HepG2 (cell line): ENCODE measurements around the gene JAGN1. TPM values are rescaled to one million over a fixed set of nuclear protein-coding genes. Genes with fewer than 3 reads are reported as not detected.

Experiments used
- ARNT ChIP-seq: fragments of 450-650 bp; IDR thresholded peaks from 2 replicates; pipeline ENCODE4 v1.6.1; 2017
- DRAP1 ChIP-seq: IDR thresholded peaks from 2 replicates; pipeline ENCODE4 v1.6.1; 2016; ENCODE audit warnings: missing genetic modification reagents, missing compliant biosample characterization
- DZIP1 ChIP-seq: sonication (generic); formaldehyde crosslinking; IDR thresholded peaks from 2 replicates; pipeline ENCODE4 v1.5.0; 2020; ENCODE audit warnings: mild to moderate bottlenecking, missing genetic modification reagents
- HDAC6 ChIP-seq: fragments of 200-600 bp; sonication (generic); IDR thresholded peaks from 2 replicates; pipeline ENCODE4 v1.7.0; 2017; ENCODE audit warnings: mild to moderate bottlenecking, antibody characterized with exemption, low read length, low read depth
- MAF1 ChIP-seq: sonication (generic); formaldehyde crosslinking; IDR thresholded peaks from 2 replicates; pipeline ENCODE4 v1.5.0; 2020; ENCODE audit warnings: missing genetic modification reagents, borderline replicate concordance
- NBN ChIP-seq: fragments of 450-650 bp; conservative IDR thresholded peaks from 2 replicates; pipeline ENCODE4 v1.6.1; 2017
- NONO ChIP-seq, 2 experiments: fragments of 450-650 bp in 1 of 2; sonication (generic) in 1 of 2; formaldehyde crosslinking in 1 of 2; IDR thresholded peaks in 1 of 2; conservative IDR thresholded peaks in 1 of 2; 2 replicates each; pipeline versions ENCODE4 v1.6.1 to v1.8.0; 2017 to 2022; ENCODE audit warnings: mild to moderate bottlenecking in 1 of 2, missing genetic modification reagents in 1 of 2, moderate library complexity in 1 of 2
- RBM22 ChIP-seq: fragments of 200-400 bp; formaldehyde crosslinking; optimal IDR thresholded peaks from 2 replicates; pipeline ENCODE3; 2017; ENCODE audit warnings: mild to moderate bottlenecking, low read length, moderate library complexity
- RFX5 ChIP-seq: IDR thresholded peaks from 2 replicates; pipeline ENCODE4 v1.6.1; 2011; ENCODE audit warnings: low read depth, low read length, improper control_type of control experiment
- RXRA ChIP-seq: sonication (generic); formaldehyde crosslinking; IDR thresholded peaks from 2 replicates; pipeline ENCODE4 v1.5.1; 2020; ENCODE audit warnings: missing genetic modification reagents
- SMAD3 ChIP-seq: sonication (generic); formaldehyde crosslinking; IDR thresholded peaks from 2 replicates; pipeline ENCODE4 v1.4.0; 2020; ENCODE audit warnings: missing genetic modification reagents
- SMC3 ChIP-seq: IDR thresholded peaks from 2 replicates; pipeline ENCODE4 v1.6.1; 2011; ENCODE audit warnings: low read length, improper control_type of control experiment
- SOX6 ChIP-seq, 2 experiments: fragments of 450-650 bp in 1 of 2; sonication (generic) in 1 of 2; formaldehyde crosslinking in 1 of 2; IDR thresholded peaks; 2 replicates each; pipeline versions ENCODE4 v1.4.0 to v1.6.1; 2017 to 2020; ENCODE audit warnings: antibody characterized with exemption in 1 of 2, mild to moderate bottlenecking in 1 of 2, missing genetic modification reagents in 1 of 2
- TCF7L2 ChIP-seq: IDR thresholded peaks from 2 replicates; pipeline ENCODE4 v1.6.1; 2011; ENCODE audit warnings: mild to moderate bottlenecking, low read depth, low read length, moderate library complexity
- ZBTB20 ChIP-seq: sonication (generic); formaldehyde crosslinking; IDR thresholded peaks from 2 replicates; pipeline ENCODE4 v1.8.1; 2023; ENCODE audit warnings: missing genetic modification reagents, low read depth, mild to moderate bottlenecking, borderline replicate concordance
- ZFAT ChIP-seq: sonication (generic); formaldehyde crosslinking; conservative IDR thresholded peaks from 2 replicates; pipeline ENCODE4 v1.8.1; 2023; ENCODE audit warnings: missing genetic modification reagents, inconsistent platforms
- ZFP36L1 ChIP-seq: sonication (generic); formaldehyde crosslinking; IDR thresholded peaks from 2 replicates; pipeline ENCODE4 v1.8.0; 2022; ENCODE audit warnings: mild to moderate bottlenecking, missing genetic modification reagents, moderate library complexity
- ZNF160 ChIP-seq: sonication (generic); formaldehyde crosslinking; IDR thresholded peaks from 2 replicates; pipeline ENCODE4 v1.8.0; 2022; ENCODE audit warnings: mild to moderate bottlenecking, inconsistent platforms, missing genetic modification reagents
- ZNF235 ChIP-seq: sonication (generic); formaldehyde crosslinking; IDR thresholded peaks from 2 replicates; pipeline ENCODE4 v1.8.1; 2023; ENCODE audit warnings: mild to moderate bottlenecking, missing genetic modification reagents, borderline replicate concordance
- ZNF3 ChIP-seq: IDR thresholded peaks from 2 replicates; pipeline ENCODE4 v1.7.0; 2017; ENCODE audit warnings: inconsistent platforms
- ZNF615 ChIP-seq: sonication (generic); formaldehyde crosslinking; IDR thresholded peaks from 2 replicates; pipeline ENCODE4 v1.5.0; 2020; ENCODE audit warnings: mild to moderate bottlenecking, missing genetic modification reagents, borderline replicate concordance
- ZNF761 ChIP-seq: sonication (generic); formaldehyde crosslinking; conservative IDR thresholded peaks from 2 replicates; pipeline ENCODE4 v1.4.0; 2020; ENCODE audit warnings: mild to moderate bottlenecking, missing genetic modification reagents
- ZNF784 ChIP-seq: sonication (generic); formaldehyde crosslinking; IDR thresholded peaks from 2 replicates; pipeline ENCODE4 v1.5.1; 2020; ENCODE audit warnings: missing genetic modification reagents, mild to moderate bottlenecking, borderline replicate concordance
- ZNF83 ChIP-seq: sonication (generic); formaldehyde crosslinking; IDR thresholded peaks from 2 replicates; pipeline ENCODE4 v1.4.0; 2020; ENCODE audit warnings: missing genetic modification reagents, mild to moderate bottlenecking, borderline replicate concordance
- polyA plus RNA-seq, 8 experiments: library from polyadenylated mRNA; depleted of rRNA in 3 of 8; stranded (reverse) in 7 of 8; unstranded in 1 of 8; fragments of >200 nt; fragmentation: Illumina TruSeq in 4 of 8; extraction: Trizol in 4 of 8; gene quantifications; 2 replicates each; pipeline versions ENCODE4 v1.2.1 to v1.2.3, GENCODE V29; 2011 to 2016; ENCODE audit warnings: low read depth in 4 of 8, missing spikeins in 1 of 8, mixed read lengths in 1 of 8; ENCODE audit not compliant: insufficient read depth in 1 of 8
- total RNA-seq, 5 experiments: library from RNA; depleted of rRNA; stranded (reverse); fragments of >200 nt; fragmentation: Illumina TruSeq; extraction: Trizol; gene quantifications; 2 replicates each; pipeline ENCODE4 v1.2.3, GENCODE V29; 2016; ENCODE audit warnings: low read depth in 1 of 5
- TF ChIP-seq, protein P1 (sequence below): sonication (generic); formaldehyde crosslinking; IDR thresholded peaks from 2 replicates; pipeline ENCODE4 v1.4.0; 2020; ENCODE audit warnings: missing genetic modification reagents

The JAGN1 gene
- total and polyA plus RNA-seq, 2 of the 13 experiments (the other 11 are each of a cell fraction or from before 2014, with no cell fraction given): 49.9 to 50.9 TPM

GRCh38 chr3:9890249-9891071 lies at the start of gene JAGN1 (continued):
- TF ChIP-seq ZNF3 (CRISPR knock-in tag) (no peak), NBN (no peak), ZNF615 (CRISPR knock-in tag) (no peak; the same call in 1 of the 2 replicates), NONO (IDR thresholded peaks at IDR 0.05) (no peak), NONO (CRISPR knock-in tag; conservative IDR thresholded peaks at IDR 0.05) (0 out of 2 replicates have a peak, but pooled peaks have one; percentile 55), ZNF235 (CRISPR knock-in tag) (0 out of 2 replicates have a peak, but pooled peaks have one; percentile 55), ZBTB20 (CRISPR knock-in tag) (peak; percentile 93; the same call in 1 of the 2 replicates), DRAP1 (peak; percentile 51; the same call in 1 of the 2 replicates), ZFP36L1 (CRISPR knock-in tag) (0 out of 2 replicates have a peak, but pooled peaks have one; percentile 82), TCF7L2 (no peak), HDAC6 (no peak), ZNF761 (peak; percentile 59; the same call in 1 of the 2 replicates), MAF1 (CRISPR knock-in tag) (0 out of 2 replicates have a peak, but pooled peaks have one; percentile 30), SMC3 (no peak), ZFAT (CRISPR knock-in tag) (0 out of 2 replicates have a peak, but pooled peaks have one; percentile 38), DZIP1 (CRISPR knock-in tag) (peak; percentile 87), SOX6 (IDR thresholded peaks at IDR 0.05) (no peak), SOX6 (CRISPR knock-in tag; IDR thresholded peaks at IDR 0.05) (peak; percentile 77), RXRA (peak; percentile 73; the same call in 1 of the 2 replicates), ARNT (no peak), ZNF160 (CRISPR knock-in tag) (peak; percentile 78; the same call in 1 of the 2 replicates), RFX5 (no peak), RBM22 (no peak), ZNF784 (CRISPR knock-in tag) (peak; percentile 53; the same call in 1 of the 2 replicates), ZNF83 (CRISPR knock-in tag) (no peak), SMAD3 (peak; percentile 79)
- TF ChIP-seq, protein P1, sequence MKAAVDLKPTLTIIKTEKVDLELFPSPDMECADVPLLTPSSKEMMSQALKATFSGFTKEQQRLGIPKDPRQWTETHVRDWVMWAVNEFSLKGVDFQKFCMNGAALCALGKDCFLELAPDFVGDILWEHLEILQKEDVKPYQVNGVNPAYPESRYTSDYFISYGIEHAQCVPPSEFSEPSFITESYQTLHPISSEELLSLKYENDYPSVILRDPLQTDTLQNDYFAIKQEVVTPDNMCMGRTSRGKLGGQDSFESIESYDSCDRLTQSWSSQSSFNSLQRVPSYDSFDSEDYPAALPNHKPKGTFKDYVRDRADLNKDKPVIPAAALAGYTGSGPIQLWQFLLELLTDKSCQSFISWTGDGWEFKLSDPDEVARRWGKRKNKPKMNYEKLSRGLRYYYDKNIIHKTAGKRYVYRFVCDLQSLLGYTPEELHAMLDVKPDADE (CRISPR knock-in tag): peak; percentile 80; the same call in 1 of the 2 replicates
